ENCODE measurements around the gene ING4.

DNA sequence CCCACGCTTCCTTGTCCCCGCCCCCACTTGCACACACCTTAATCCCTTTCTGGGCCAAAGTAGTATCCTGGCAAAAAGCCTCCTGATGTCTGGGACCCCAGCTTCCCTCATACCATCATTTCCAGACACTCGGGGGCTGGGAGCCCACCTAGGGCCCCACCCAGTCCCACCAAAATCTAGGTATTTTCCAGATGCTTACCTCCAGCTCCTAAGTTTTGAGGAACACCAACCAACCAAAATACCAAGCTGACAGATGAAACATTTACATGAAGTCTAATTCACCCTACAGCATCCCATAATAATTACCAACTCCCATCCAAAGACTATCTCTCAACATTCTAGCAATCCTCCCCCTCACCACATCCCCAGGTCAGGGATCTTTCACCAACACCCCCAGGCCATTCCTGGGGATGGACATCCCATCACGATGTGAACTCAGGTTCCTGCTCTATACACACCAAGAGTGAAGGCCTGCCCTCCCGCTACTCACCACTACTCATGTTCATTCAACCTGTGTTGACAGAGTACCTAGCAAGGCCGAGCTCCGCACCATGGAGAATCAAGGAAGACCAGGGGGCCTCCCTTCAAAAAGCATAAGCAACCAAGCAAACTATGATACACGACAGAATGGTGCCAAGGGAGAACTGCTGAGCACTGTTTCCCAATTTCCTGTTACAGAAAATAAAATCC, 54.2 kb downstream of the ING4 start:
- TF ChIP-seq, protein P1, sequence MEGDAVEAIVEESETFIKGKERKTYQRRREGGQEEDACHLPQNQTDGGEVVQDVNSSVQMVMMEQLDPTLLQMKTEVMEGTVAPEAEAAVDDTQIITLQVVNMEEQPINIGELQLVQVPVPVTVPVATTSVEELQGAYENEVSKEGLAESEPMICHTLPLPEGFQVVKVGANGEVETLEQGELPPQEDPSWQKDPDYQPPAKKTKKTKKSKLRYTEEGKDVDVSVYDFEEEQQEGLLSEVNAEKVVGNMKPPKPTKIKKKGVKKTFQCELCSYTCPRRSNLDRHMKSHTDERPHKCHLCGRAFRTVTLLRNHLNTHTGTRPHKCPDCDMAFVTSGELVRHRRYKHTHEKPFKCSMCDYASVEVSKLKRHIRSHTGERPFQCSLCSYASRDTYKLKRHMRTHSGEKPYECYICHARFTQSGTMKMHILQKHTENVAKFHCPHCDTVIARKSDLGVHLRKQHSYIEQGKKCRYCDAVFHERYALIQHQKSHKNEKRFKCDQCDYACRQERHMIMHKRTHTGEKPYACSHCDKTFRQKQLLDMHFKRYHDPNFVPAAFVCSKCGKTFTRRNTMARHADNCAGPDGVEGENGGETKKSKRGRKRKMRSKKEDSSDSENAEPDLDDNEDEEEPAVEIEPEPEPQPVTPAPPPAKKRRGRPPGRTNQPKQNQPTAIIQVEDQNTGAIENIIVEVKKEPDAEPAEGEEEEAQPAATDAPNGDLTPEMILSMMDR (conservative IDR thresholded peaks at IDR 0.05), result no peak
- TF ChIP-seq ZFX (IDR thresholded peaks at IDR 0.05), result no peak

All from C4-2B (cell line).